Kidney epithelial cell (primary cell): ENCODE results near the gene PGAP2. TPM values are rescaled to one million over a fixed set of nuclear protein-coding genes. Genes with fewer than 3 reads are reported as not detected.

Experiments
- DNase-seq: peaks from one replicate; pipeline ENCODE4 v3.0.0-alpha.2; 2010; ENCODE audit warnings: low read depth
- H3K27me3 ChIP-seq: 2 replicates; pipeline ENCODE4 v1.6.0; 2011; ENCODE audit warnings: low read length; ENCODE audit not compliant: control insufficient read depth, insufficient read depth
- H3K36me3 ChIP-seq: 2 replicates; pipeline ENCODE4 v1.5.1; 2011; ENCODE audit warnings: low read length; ENCODE audit not compliant: control insufficient read depth, insufficient read depth
- H3K4me3 ChIP-seq: 2 replicates; pipeline ENCODE4 v1.5.1; 2011; ENCODE audit warnings: low read depth, mild to moderate bottlenecking, control low read depth, low read length
- total RNA-seq: library from RNA; depleted of rRNA; stranded (reverse); fragments of >200 nt; gene quantifications from 2 replicates; pipeline ENCODE4 v1.2.3, GENCODE V29; 2015
- TF ChIP-seq, protein P1 (sequence below): IDR thresholded peaks from 2 replicates; pipeline ENCODE4 v1.5.1; 2011; ENCODE audit warnings: mild to moderate bottlenecking, moderate library complexity, low read length, control low read depth, inconsistent platforms; ENCODE audit not compliant: insufficient read depth, poor library complexity, severe bottlenecking

The PGAP2 gene
- total RNA-seq, 1 donor from 2014 or later = 20.3 TPM

DNA sequence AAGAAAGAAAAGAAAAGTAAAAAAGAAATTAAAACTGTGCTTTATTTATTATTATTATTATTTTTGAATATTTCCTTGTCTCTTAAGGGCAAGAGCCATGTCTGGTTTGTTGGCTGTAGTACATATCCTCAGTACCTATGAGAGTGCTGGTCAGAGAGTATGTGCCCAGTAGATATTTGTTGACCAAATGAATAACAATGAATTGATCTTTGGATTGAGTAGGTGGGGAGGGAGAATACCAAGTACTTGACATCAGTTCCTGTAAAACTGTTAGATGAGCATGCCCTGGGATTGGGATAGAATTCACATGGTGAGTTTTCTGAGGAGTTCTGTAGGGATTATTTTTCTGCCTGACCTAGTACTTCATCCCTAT, 58.5 kb downstream of the PGAP2 start:
- H3K36me3 ChIP-seq = no peaks in the 10 kb centered on the region
- no peaks in the 10 kb centered on the region for H3K27me3 ChIP-seq
- TF ChIP-seq, protein P1, sequence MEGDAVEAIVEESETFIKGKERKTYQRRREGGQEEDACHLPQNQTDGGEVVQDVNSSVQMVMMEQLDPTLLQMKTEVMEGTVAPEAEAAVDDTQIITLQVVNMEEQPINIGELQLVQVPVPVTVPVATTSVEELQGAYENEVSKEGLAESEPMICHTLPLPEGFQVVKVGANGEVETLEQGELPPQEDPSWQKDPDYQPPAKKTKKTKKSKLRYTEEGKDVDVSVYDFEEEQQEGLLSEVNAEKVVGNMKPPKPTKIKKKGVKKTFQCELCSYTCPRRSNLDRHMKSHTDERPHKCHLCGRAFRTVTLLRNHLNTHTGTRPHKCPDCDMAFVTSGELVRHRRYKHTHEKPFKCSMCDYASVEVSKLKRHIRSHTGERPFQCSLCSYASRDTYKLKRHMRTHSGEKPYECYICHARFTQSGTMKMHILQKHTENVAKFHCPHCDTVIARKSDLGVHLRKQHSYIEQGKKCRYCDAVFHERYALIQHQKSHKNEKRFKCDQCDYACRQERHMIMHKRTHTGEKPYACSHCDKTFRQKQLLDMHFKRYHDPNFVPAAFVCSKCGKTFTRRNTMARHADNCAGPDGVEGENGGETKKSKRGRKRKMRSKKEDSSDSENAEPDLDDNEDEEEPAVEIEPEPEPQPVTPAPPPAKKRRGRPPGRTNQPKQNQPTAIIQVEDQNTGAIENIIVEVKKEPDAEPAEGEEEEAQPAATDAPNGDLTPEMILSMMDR = no peak
- no peak overlapping the region for H3K4me3 ChIP-seq
- no peak for DNase-seq

DNA sequence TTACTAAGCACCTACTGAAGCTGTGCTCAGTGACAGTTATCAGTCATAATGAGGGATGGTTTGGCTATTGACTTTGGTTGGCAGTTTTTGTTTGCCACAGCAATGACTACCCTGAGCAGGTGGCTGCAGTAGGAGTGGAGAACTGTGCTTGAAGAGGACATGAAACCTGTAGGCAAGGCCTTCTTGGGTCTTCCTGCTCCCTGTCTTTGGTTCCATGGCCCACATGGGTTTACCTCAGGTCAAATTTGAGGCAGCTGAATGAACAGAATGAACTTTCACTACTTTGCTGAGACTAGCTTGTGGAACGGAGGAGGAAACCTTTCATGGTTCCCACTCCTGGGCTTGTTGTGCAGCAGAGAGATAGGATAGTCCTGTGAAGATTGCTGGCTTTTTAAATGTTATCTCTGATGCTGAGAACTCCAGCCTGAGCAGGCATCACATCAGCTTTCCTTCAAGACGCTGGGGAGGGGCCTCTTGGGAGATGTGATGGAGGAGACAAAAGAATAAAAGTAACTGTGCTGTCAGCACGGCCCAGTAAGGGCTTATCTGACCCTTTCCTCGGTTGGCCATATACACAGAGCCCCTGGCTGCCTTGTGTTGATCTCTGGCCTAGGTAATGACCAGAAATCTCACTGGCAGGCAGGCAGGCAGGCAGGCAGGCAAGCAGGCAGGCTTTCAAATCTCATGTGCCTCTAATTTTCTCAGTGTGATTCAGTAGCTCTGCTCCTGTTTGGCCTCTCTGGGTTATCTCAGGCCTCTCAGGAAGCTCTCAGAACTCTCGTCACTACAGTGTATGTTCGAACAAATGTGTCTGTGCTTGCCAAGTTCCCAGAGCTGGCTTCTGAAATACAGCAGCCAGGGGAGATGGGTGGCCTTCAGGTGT, 59.1 kb downstream of the PGAP2 start:
- TF ChIP-seq, protein P1 = no peak
- no peaks in the 10 kb centered on the region for H3K27me3 ChIP-seq
- H3K36me3 ChIP-seq = no peaks in the 10 kb centered on the region
- no peak overlapping the region for H3K4me3 ChIP-seq
- DNase-seq = no peak

DNA sequence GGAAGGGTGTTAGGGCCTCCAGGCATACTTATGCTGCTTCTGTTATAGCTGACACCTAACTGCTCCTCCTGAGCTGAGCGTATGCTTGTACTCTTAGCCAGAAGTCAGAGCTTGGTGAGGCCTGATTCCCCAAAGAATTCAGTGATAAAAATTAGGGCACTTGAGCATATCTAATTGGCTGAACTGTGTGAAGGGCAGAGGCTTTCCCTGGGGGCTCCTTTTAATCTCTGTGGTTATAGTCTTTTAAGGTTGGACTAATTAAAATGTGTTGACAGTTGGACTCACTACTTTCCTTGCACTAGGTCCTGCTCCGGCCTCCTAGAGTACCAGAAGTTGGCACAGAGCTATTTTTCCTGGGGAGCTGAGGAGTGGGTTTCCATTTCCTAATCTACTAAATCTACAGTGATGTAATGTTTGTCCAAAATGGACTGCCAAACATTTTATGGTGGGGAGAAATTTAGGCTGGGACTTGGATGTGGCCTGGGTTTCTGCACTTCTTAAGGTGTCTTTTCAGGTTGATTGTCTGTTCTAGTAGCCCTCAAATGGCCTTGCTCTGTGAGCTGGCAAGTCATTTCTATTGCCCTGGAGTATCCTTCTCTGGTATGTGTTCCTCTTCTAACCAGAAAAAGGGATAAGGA, 65.5 kb downstream of the PGAP2 start:
- Histone ChIP-seq H3K27me3 (no peaks in the 10 kb centered on the region), H3K4me3 (no peak overlapping the region), H3K36me3 (no peaks in the 10 kb centered on the region)
- TF ChIP-seq, protein P1 = no peak
- DNase-seq = no peak

Other genes with a start within 250 kb of the PGAP2 start
- gene ART5, start 166.6 kb upstream of the PGAP2 start, total RNA-seq = 0.21 and 0.54 TPM in 2 replicates
- not detected in 2 replicates for gene ART1, start 163.4 kb upstream of the PGAP2 start, total RNA-seq
- 0.54 and 2.3 TPM in 2 replicates for gene CHRNA10, start 137.2 kb upstream of the PGAP2 start, total RNA-seq
- gene NUP98, start 11.0 kb upstream of the PGAP2 start, total RNA-seq = 73.4 and 94.0 TPM in 2 replicates
- gene RHOG, start 32.4 kb downstream of the PGAP2 start, total RNA-seq = 30.3 and 46.8 TPM in 2 replicates
- gene STIM1, start 47.1 kb downstream of the PGAP2 start, total RNA-seq = 25.4 and 35.3 TPM in 2 replicates